Activated T-helper 1 cell treated with anti-CD3 and anti-CD28 coated beads, Interleukin-12 subunit alpha, Interleukin-12 subunit beta, Interleukin-2, Interleukin-4 antibody, amounts not matched to agents 30 ng/mL and 10 ng/mL and 1 ng/mL, durations not matched to agents 14 hours and 24 hours and 36 hours (primary cell): ENCODE results near the gene CYP2C9. TPM values are rescaled to one million over a fixed set of nuclear protein-coding genes. Genes with fewer than 3 reads are reported as not detected.
"Not testable (repeated sequence)": the region's sequence is repeated elsewhere in the genome, so short reads cannot be mapped to it uniquely, and the experiment has no call there.

Source experiments
- DNase-seq: peaks from one replicate; pipeline ENCODE4 v3.0.0; 2021; ENCODE audit warnings: low spot score
- H3K27ac Mint-ChIP-seq: one replicate; pipeline ENCODE4 v1.8.0; 2021; ENCODE audit warnings: mild to moderate bottlenecking, mixed read lengths
- H3K27me3 Mint-ChIP-seq: one replicate; pipeline ENCODE4 v1.8.0; 2022; ENCODE audit warnings: mild to moderate bottlenecking, moderate library complexity, mixed read lengths; ENCODE audit not compliant: insufficient read depth
- H3K36me3 Mint-ChIP-seq: one replicate; pipeline ENCODE4 v1.8.0; 2021; ENCODE audit warnings: low read depth, mixed read lengths
- H3K4me1 Mint-ChIP-seq: one replicate; pipeline ENCODE4 v1.8.0; 2021; ENCODE audit warnings: low read depth, mixed read lengths
- H3K4me3 Mint-ChIP-seq: one replicate; pipeline ENCODE4 v1.8.0; 2021; ENCODE audit warnings: mild to moderate bottlenecking, moderate library complexity, mixed read lengths
- H3K9me3 Mint-ChIP-seq: one replicate; pipeline ENCODE4 v1.8.0; 2021; ENCODE audit warnings: mixed read lengths
- intact Hi-C: fragments of 100-400 bp; cut with micrococcal nuclease; formaldehyde crosslinking; loops from one replicate; pipeline ENCODE4 v1.15.1; 2024
- total RNA-seq: library from RNA; stranded (reverse); gene quantifications from 2 replicates; pipeline ENCODE4 v1.2.3, GENCODE V29; 2022

CYP2C9 gene
- total RNA-seq, result not detected in 2 replicates

GRCh38 chr10:94938383-94938782, at the start of gene CYP2C9:
Gene CYP2C9, plus strand, starts transcription at chr10:94938658. Its CDS starts 25 bp downstream, at chr10:94938683.
- Mint-ChIP-seq H3K4me1 (no peaks in the 10 kb centered on the region), H3K4me3 (no peak within 1 kb of the TSS), H3K27ac (no peak within 1 kb of the TSS), H3K27me3 (no peaks in the 10 kb centered on the region), H3K9me3 (peaks cover 10% of the 10 kb centered on the region), H3K36me3 (no peaks in the 10 kb centered on the region)
- no peak for DNase-seq
- intact Hi-C loops, result no loop called here

GRCh38 chr10:94889123-94889522, 49.3 kb upstream of the CYP2C9 start:
- Mint-ChIP-seq H3K4me3 (no peak overlapping the region), H3K27ac (no peak overlapping the region), H3K27me3 (no peaks in the 10 kb centered on the region), H3K4me1 (no peaks in the 10 kb centered on the region), H3K36me3 (no peaks in the 10 kb centered on the region), H3K9me3 (no peaks in the 10 kb centered on the region)
- intact Hi-C loops, result no loop called here
- no peak for DNase-seq

GRCh38 chr10:94890264-94891022, 48.0 kb upstream of the CYP2C9 start:
- Mint-ChIP-seq H3K27ac (no peak overlapping the region), H3K4me1 (no peaks in the 10 kb centered on the region), H3K36me3 (no peaks in the 10 kb centered on the region), H3K27me3 (no peaks in the 10 kb centered on the region), H3K9me3 (no peaks in the 10 kb centered on the region), H3K4me3 (no peak overlapping the region)
- no peak for DNase-seq
- intact Hi-C loops, result no loop called here

- H3K4me3 Mint-ChIP-seq, H3K27ac Mint-ChIP-seq, H3K27me3 Mint-ChIP-seq, intact Hi-C loops, H3K4me1 Mint-ChIP-seq, DNase-seq, H3K9me3 Mint-ChIP-seq, H3K36me3 Mint-ChIP-seq: not testable (repeated sequence)
Observed at GRCh38 chr10:94898414-94898813, 40.0 kb upstream of the CYP2C9 start.

- no peak for DNase-seq
- no peaks in the 10 kb centered on the region for H3K27me3 Mint-ChIP-seq
- H3K27ac Mint-ChIP-seq, result no peak overlapping the region
- H3K4me3 Mint-ChIP-seq, result no peak overlapping the region
- H3K36me3 Mint-ChIP-seq, result no peaks in the 10 kb centered on the region
- H3K9me3 Mint-ChIP-seq, result no peaks in the 10 kb centered on the region
- no peaks in the 10 kb centered on the region for H3K4me1 Mint-ChIP-seq
- intact Hi-C loops, result no loop called here
Observed at GRCh38 chr10:94902080-94902479, 36.4 kb upstream of the CYP2C9 start.

GRCh38 chr10:94902570-94902969, 35.9 kb upstream of the CYP2C9 start:
- no peak for DNase-seq
- Mint-ChIP-seq H3K4me3 (no peak overlapping the region), H3K9me3 (no peaks in the 10 kb centered on the region), H3K36me3 (no peaks in the 10 kb centered on the region), H3K27me3 (no peaks in the 10 kb centered on the region), H3K4me1 (no peaks in the 10 kb centered on the region), H3K27ac (no peak overlapping the region)
- intact Hi-C loops, result no loop called here

- H3K27me3 Mint-ChIP-seq, H3K27ac Mint-ChIP-seq, H3K36me3 Mint-ChIP-seq, intact Hi-C loops, H3K9me3 Mint-ChIP-seq, H3K4me3 Mint-ChIP-seq, H3K4me1 Mint-ChIP-seq, DNase-seq: not testable (repeated sequence)
Observed at GRCh38 chr10:94904506-94905148, 33.8 kb upstream of the CYP2C9 start.

- H3K4me1 Mint-ChIP-seq, result no peaks in the 10 kb centered on the region
- H3K9me3 Mint-ChIP-seq, result no peaks in the 10 kb centered on the region
- intact Hi-C loops, result no loop called here
- no peak overlapping the region for H3K4me3 Mint-ChIP-seq
- H3K27ac Mint-ChIP-seq, result no peak overlapping the region
- no peaks in the 10 kb centered on the region for H3K27me3 Mint-ChIP-seq
- H3K36me3 Mint-ChIP-seq, result no peaks in the 10 kb centered on the region
- no peak for DNase-seq
Observed at GRCh38 chr10:94916423-94916822, 22.0 kb upstream of the CYP2C9 start.

- no peaks in the 10 kb centered on the region for H3K36me3 Mint-ChIP-seq
- no peak overlapping the region for H3K4me3 Mint-ChIP-seq
- no peaks in the 10 kb centered on the region for H3K4me1 Mint-ChIP-seq
- no peaks in the 10 kb centered on the region for H3K27me3 Mint-ChIP-seq
- no peak overlapping the region for H3K27ac Mint-ChIP-seq
- no peak for DNase-seq
- intact Hi-C loops, result no loop called here
- peaks cover 3% of the 10 kb centered on the region for H3K9me3 Mint-ChIP-seq
Observed at GRCh38 chr10:94936721-94937120, 1.7 kb upstream of the CYP2C9 start.

- H3K36me3 Mint-ChIP-seq, DNase-seq, H3K27me3 Mint-ChIP-seq, H3K4me1 Mint-ChIP-seq, H3K4me3 Mint-ChIP-seq, H3K27ac Mint-ChIP-seq, intact Hi-C loops: not testable (repeated sequence)
- peaks cover 24% of the 10 kb centered on the region for H3K9me3 Mint-ChIP-seq
Observed at GRCh38 chr10:94943432-94944103, 5.1 kb downstream of the CYP2C9 start.

- H3K27ac Mint-ChIP-seq, H3K4me3 Mint-ChIP-seq, H3K36me3 Mint-ChIP-seq, intact Hi-C loops, H3K27me3 Mint-ChIP-seq, DNase-seq, H3K4me1 Mint-ChIP-seq: not testable (repeated sequence)
- peaks cover 26% of the 10 kb centered on the region for H3K9me3 Mint-ChIP-seq
Observed at GRCh38 chr10:94946181-94946580, 7.7 kb downstream of the CYP2C9 start.

- intact Hi-C loops, result loop anchor here (10.0 kb wide), 1 partner anchor 281 kb away; no protein-coding TSS in a partner anchor
- no peaks in the 10 kb centered on the region for H3K27me3 Mint-ChIP-seq
- H3K27ac Mint-ChIP-seq, result no peak overlapping the region
- no peaks in the 10 kb centered on the region for H3K4me1 Mint-ChIP-seq
- H3K4me3 Mint-ChIP-seq, result no peak overlapping the region
- H3K9me3 Mint-ChIP-seq, result peaks cover 6% of the 10 kb centered on the region
- H3K36me3 Mint-ChIP-seq, result no peaks in the 10 kb centered on the region
- DNase-seq, result no peak
Observed at GRCh38 chr10:94963901-94964300, 25.4 kb downstream of the CYP2C9 start.

- Mint-ChIP-seq H3K27me3 (no peaks in the 10 kb centered on the region), H3K4me1 (no peaks in the 10 kb centered on the region), H3K4me3 (no peak overlapping the region), H3K36me3 (no peaks in the 10 kb centered on the region), H3K27ac (no peak overlapping the region), H3K9me3 (peaks cover 9% of the 10 kb centered on the region)
- DNase-seq, result no peak
- intact Hi-C loops, result no loop called here
Observed at GRCh38 chr10:94983555-94983954, 45.1 kb downstream of the CYP2C9 start.
